HEK293T (cell line): ENCODE measurements around the gene B3GNT5.

Experiments used
- ELF4 ChIP-seq: fragments of 450-650 bp; IDR thresholded peaks from 2 replicates; pipeline ENCODE4 v1.6.1; 2017; ENCODE audit warnings: antibody characterized with exemption
- FOXK2 ChIP-seq: fragments of 450-650 bp; IDR thresholded peaks from 2 replicates; pipeline ENCODE4 v1.6.1; 2016; ENCODE audit warnings: mild to moderate bottlenecking
- L3MBTL2 ChIP-seq: fragments of 450-650 bp; conservative IDR thresholded peaks from 2 replicates; pipeline ENCODE4 v1.6.1; 2016; ENCODE audit warnings: mild to moderate bottlenecking
- LEF1 ChIP-seq: fragments of 450-650 bp; IDR thresholded peaks from 2 replicates; pipeline ENCODE4 v1.6.1; 2017; ENCODE audit warnings: mild to moderate bottlenecking, borderline replicate concordance
- PKNOX1 ChIP-seq: fragments of 450-650 bp; IDR thresholded peaks from 2 replicates; pipeline ENCODE4 v1.6.1; 2016
- SP1 ChIP-seq: fragments of 450-650 bp; IDR thresholded peaks from 2 replicates; pipeline ENCODE4 v1.6.1; 2017

- TF ChIP-seq LEF1 = no peak
- no peak for TF ChIP-seq L3MBTL2
- no peak for TF ChIP-seq SP1
- no peak for TF ChIP-seq ELF4
- TF ChIP-seq PKNOX1 = no peak
- TF ChIP-seq FOXK2 = no peak
Measured at GRCh38 chr3:183285828-183286457, 32.9 kb downstream of the B3GNT5 start.
